ENCODE measurements around the gene ZNF726. TPM values are rescaled to one million over a fixed set of nuclear protein-coding genes. Genes with fewer than 3 reads are reported as not detected.

The ZNF726 gene
- total RNA-seq, 2 donors from 2014 or later = 1.8 to 2.0 TPM

DNA sequence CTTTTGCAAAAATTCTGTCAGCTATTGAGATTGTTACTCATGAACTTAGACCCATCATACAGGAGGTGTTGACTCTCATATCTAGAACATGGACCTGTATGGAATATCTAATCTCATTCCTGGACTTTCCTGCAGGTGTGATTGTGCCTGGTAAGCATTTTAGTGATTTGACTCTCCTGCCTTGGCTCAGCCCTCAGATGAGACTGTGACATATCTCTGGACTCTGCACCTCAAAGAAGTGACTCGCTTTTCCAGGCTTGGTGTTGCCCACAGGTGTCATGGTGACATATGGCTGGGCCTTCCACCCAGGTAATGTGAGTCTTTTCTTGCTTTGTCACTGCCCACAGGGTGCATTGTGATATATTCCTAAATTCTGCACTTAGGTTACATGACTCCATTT is 17.8 kb upstream of the ZNF726 start:
- no peak overlapping the region for H3K4me3 ChIP-seq
- no peak overlapping the region for H3K27ac ChIP-seq
- no peaks in the 10 kb centered on the region for H3K36me3 ChIP-seq (replicated peaks in 1 of 2; ENCODE audit: insufficient read depth in 1 of 2, low read depth in 2 of 2)
- no peaks in the 10 kb centered on the region for H3K27me3 ChIP-seq
- DNase-seq (no peak), ATAC-seq (no peak)
- H3K9me3 ChIP-seq = peaks cover 0 to 3% (median 0%) of the 10 kb centered on the region in 3 donors
- 55 to 92% methylated on average over 1 of the region's 1 CpG for WGBS, 2 donors
- H3K4me1 ChIP-seq = no peaks in the 10 kb centered on the region
- intact Hi-C loops (cut with DNase I) = no loop called here
- TF ChIP-seq, protein P1, sequence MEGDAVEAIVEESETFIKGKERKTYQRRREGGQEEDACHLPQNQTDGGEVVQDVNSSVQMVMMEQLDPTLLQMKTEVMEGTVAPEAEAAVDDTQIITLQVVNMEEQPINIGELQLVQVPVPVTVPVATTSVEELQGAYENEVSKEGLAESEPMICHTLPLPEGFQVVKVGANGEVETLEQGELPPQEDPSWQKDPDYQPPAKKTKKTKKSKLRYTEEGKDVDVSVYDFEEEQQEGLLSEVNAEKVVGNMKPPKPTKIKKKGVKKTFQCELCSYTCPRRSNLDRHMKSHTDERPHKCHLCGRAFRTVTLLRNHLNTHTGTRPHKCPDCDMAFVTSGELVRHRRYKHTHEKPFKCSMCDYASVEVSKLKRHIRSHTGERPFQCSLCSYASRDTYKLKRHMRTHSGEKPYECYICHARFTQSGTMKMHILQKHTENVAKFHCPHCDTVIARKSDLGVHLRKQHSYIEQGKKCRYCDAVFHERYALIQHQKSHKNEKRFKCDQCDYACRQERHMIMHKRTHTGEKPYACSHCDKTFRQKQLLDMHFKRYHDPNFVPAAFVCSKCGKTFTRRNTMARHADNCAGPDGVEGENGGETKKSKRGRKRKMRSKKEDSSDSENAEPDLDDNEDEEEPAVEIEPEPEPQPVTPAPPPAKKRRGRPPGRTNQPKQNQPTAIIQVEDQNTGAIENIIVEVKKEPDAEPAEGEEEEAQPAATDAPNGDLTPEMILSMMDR (IDR thresholded peaks at IDR 0.05) = no peak
- TF ChIP-seq POLR2A (IDR thresholded peaks at IDR 0.05) = no peak

- Histone ChIP-seq H3K27ac (no peak overlapping the region), H3K4me3 (no peak overlapping the region), H3K27me3 (no peaks in the 10 kb centered on the region), H3K9me3 (peaks cover 0 to 15% (median 0%) of the 10 kb centered on the region in 3 donors), H3K36me3 (replicated peaks in 1 of 2; ENCODE audit: insufficient read depth in 1 of 2, low read depth in 2 of 2) (no peaks in the 10 kb centered on the region), H3K4me1 (no peaks in the 10 kb centered on the region)
- no peak for DNase-seq
- 46 to 48% methylated on average over 4 of the region's 4 CpGs for WGBS, 2 donors
- ATAC-seq = no peak
- TF ChIP-seq POLR2A (IDR thresholded peaks at IDR 0.05) = no peak
- TF ChIP-seq, protein P1 (IDR thresholded peaks at IDR 0.05) = no peak
- intact Hi-C loops (cut with DNase I) = no loop called here
These were observed 13.3 kb upstream of the ZNF726 start for GRCh38 chr19:23901360-23901759.

DNA sequence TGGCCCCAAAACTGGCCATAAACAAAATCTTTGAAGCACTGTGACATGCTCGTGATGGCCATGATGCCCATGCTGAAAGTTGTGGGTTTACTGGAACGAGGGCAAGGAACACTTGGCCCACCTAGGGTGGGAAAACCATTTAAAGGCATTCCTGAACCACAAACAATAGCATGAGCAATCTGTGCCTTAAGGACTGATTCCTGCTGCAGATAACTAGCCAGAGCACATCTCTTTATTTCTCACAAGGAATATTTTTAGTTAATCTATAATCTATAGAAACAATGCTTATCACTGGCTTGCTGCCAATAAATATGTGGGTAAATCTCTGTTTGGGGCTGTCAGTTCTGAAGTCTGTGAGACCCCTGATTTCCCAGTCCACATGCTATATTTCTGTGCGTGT is 10.3 kb upstream of the ZNF726 start:
- DNase-seq (no peak), ATAC-seq (no peak)
- intact Hi-C loops (cut with DNase I) = no loop called here
- no peak overlapping the region for H3K27ac ChIP-seq
- H3K36me3 ChIP-seq (replicated peaks in 1 of 2; ENCODE audit: insufficient read depth in 1 of 2, low read depth in 2 of 2) = no peaks in the 10 kb centered on the region
- no peaks in the 10 kb centered on the region for H3K27me3 ChIP-seq
- TF ChIP-seq POLR2A (IDR thresholded peaks at IDR 0.05) = no peak
- TF ChIP-seq, protein P1 (IDR thresholded peaks at IDR 0.05) = no peak
- H3K4me3 ChIP-seq = no peak overlapping the region
- peaks cover 0 to 15% (median 0%) of the 10 kb centered on the region in 3 donors for H3K9me3 ChIP-seq
- 55 to 62% methylated on average over 3 of the region's 3 CpGs for WGBS, 2 donors
- no peaks in the 10 kb centered on the region for H3K4me1 ChIP-seq

GRCh38 chr19:23905771-23906170 is 8.9 kb upstream of the ZNF726 start:
- no peak for TF ChIP-seq POLR2A (IDR thresholded peaks at IDR 0.05)
- TF ChIP-seq, protein P1 (IDR thresholded peaks at IDR 0.05) = no peak
- Histone ChIP-seq H3K27me3 (no peaks in the 10 kb centered on the region), H3K4me3 (no peak overlapping the region), H3K4me1 (no peaks in the 10 kb centered on the region), H3K27ac (no peak overlapping the region), H3K9me3 (peaks cover 0 to 15% (median 0%) of the 10 kb centered on the region in 3 donors), H3K36me3 (replicated peaks in 1 of 2; ENCODE audit: insufficient read depth in 1 of 2, low read depth in 2 of 2) (no peaks in the 10 kb centered on the region)
- DNase-seq = no peak
- no peak for ATAC-seq
- intact Hi-C loops (cut with DNase I) = no loop called here
- WGBS, 2 donors = 49 to 59% methylated on average over 4 of the region's 4 CpGs

DNA sequence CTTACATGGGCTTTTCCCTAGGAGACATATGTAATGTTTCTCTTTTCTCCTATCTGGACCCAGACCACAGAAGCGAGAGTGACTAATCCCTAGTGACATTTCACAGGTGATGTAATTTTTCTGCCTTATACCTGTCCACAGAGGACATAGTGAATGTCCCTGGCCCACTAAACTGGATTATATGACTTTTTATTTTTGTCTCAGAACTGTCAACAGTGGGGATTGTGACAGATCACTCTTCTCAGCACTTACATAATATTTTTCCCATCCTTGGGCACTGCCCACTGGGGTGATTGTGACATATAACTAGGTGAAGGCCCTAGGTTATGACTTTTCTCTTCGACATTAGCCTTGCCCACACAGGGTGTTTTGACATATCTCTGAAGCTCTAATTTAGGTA is 7.9 kb upstream of the ZNF726 start:
- ATAC-seq = no peak
- Histone ChIP-seq H3K9me3 (peaks cover 0 to 15% (median 0%) of the 10 kb centered on the region in 3 donors), H3K4me3 (no peak overlapping the region), H3K4me1 (no peaks in the 10 kb centered on the region), H3K36me3 (replicated peaks in 1 of 2; ENCODE audit: insufficient read depth in 1 of 2, low read depth in 2 of 2) (no peaks in the 10 kb centered on the region), H3K27me3 (no peaks in the 10 kb centered on the region), H3K27ac (no peak overlapping the region)
- no peak for TF ChIP-seq POLR2A (IDR thresholded peaks at IDR 0.05)
- TF ChIP-seq, protein P1 (IDR thresholded peaks at IDR 0.05) = no peak
- intact Hi-C loops (cut with DNase I) = no loop called here
- 53 to 73% methylated on average over 2 of the region's 2 CpGs for WGBS, 2 donors
- DNase-seq = no peak
